Endodermal cell (in vitro differentiated cells): ENCODE measurements around the gene BTBD16. TPM values are rescaled to one million over a fixed set of nuclear protein-coding genes. Genes with fewer than 3 reads are reported as not detected.

Experiments used
- DNase-seq: peaks from one replicate; pipeline ENCODE4 v3.0.0-alpha.2; 2017
- H3K27ac ChIP-seq: 2 replicates; pipeline ENCODE4 v1.5.1; 2013; ENCODE audit warnings: mild to moderate bottlenecking, low read depth, low read length, moderate library complexity
- H3K27me3 ChIP-seq: 2 replicates; pipeline ENCODE4 v1.6.1; 2013; ENCODE audit warnings: mild to moderate bottlenecking, low read length, moderate library complexity; ENCODE audit not compliant: insufficient read depth, control insufficient read depth, poor library complexity, severe bottlenecking
- H3K36me3 ChIP-seq: 2 replicates; pipeline ENCODE4 v1.7.0; 2013; ENCODE audit warnings: mild to moderate bottlenecking, low read length, moderate library complexity; ENCODE audit not compliant: control insufficient read depth, insufficient read depth
- H3K4me1 ChIP-seq: one replicate; pipeline ENCODE4 v1.7.0; 2013; ENCODE audit warnings: low read length; ENCODE audit not compliant: control insufficient read depth, insufficient read depth
- H3K4me3 ChIP-seq: 2 replicates; pipeline ENCODE4 v1.5.1; 2013; ENCODE audit warnings: mild to moderate bottlenecking, low read length, moderate library complexity
- H3K9ac ChIP-seq: 2 replicates; pipeline ENCODE4 v1.6.1; 2013; ENCODE audit warnings: mild to moderate bottlenecking, low read length, moderate library complexity; ENCODE audit not compliant: poor library complexity, severe bottlenecking; ENCODE audit errors: extremely low read depth
- H3K9me3 ChIP-seq: 2 replicates; pipeline ENCODE4 v1.6.1; 2013; ENCODE audit warnings: mild to moderate bottlenecking, low read length, moderate library complexity; ENCODE audit not compliant: control insufficient read depth
- H3K27ac Mint-ChIP-seq: 2 replicates; pipeline ENCODE4 v1.8.0; 2020; ENCODE audit warnings: mixed read lengths
- H3K27me3 Mint-ChIP-seq: 2 replicates; pipeline ENCODE4 v1.8.0; 2021; ENCODE audit warnings: mild to moderate bottlenecking, mixed read lengths; ENCODE audit not compliant: insufficient read depth
- H3K36me3 Mint-ChIP-seq: 2 replicates; pipeline ENCODE4 v1.8.0; 2020; ENCODE audit warnings: low read depth, mixed read lengths
- H3K4me1 Mint-ChIP-seq: 2 replicates; pipeline ENCODE4 v1.8.0; 2020; ENCODE audit warnings: mixed read lengths
- H3K4me3 Mint-ChIP-seq: 2 replicates; pipeline ENCODE4 v1.8.0; 2020; ENCODE audit warnings: mild to moderate bottlenecking, moderate library complexity, mixed read lengths
- H3K9me3 Mint-ChIP-seq: 2 replicates; pipeline ENCODE4 v1.8.0; 2020; ENCODE audit warnings: mild to moderate bottlenecking, mixed read lengths
- CTCF ChIP-seq: fragments of 200-600 bp; sonication (generic); conservative IDR thresholded peaks from 2 replicates; pipeline ENCODE4 v1.5.0; 2021; ENCODE audit warnings: antibody characterized with exemption, mild to moderate bottlenecking
- WGBS, 2 experiments: methylation state at CpG; one replicate each; pipeline versions ENCODE4 v1.1.5 to v1.1.7; 2013; ENCODE audit warnings: missing lambda C conversion rate in 2 of 2, mixed read lengths in 1 of 2; ENCODE audit not compliant: insufficient coverage in 1 of 2, insufficient read length in 1 of 2; 5-methylcytosine and 5-hydroxymethylcytosine counted together
- total RNA-seq, 2 donors: library from RNA; stranded (reverse); fragmentation: NEBNext Ultra II Directional in 1 of 2; extraction: Animal tissue kit (Norgen Biotek cat#: 25700) in 1 of 2; gene quantifications; 2 replicates in 1 of 2; 3 replicates in 1 of 2; pipeline ENCODE4 v1.2.1, GENCODE V29; 2021

Gene BTBD16
- total RNA-seq, 2 donors from 2014 or later: not detected

- Mint-ChIP-seq H3K27ac (no peak overlapping the region), H3K36me3 (no peaks in the 10 kb centered on the region), H3K4me1 (peaks cover 17% of the 10 kb centered on the region), H3K9me3 (peaks cover 12% of the 10 kb centered on the region), H3K4me3 (no peak overlapping the region), H3K27me3 (no peaks in the 10 kb centered on the region)
- 79 to 91% methylated on average over 3 of the region's 3 CpGs for WGBS, 2 experiments
- Histone ChIP-seq H3K4me1 (no peaks in the 10 kb centered on the region), H3K36me3 (no peaks in the 10 kb centered on the region), H3K9ac (no peak overlapping the region), H3K27ac (no peak overlapping the region), H3K27me3 (no peaks in the 10 kb centered on the region), H3K4me3 (no peak overlapping the region), H3K9me3 (no peaks in the 10 kb centered on the region)
- TF ChIP-seq CTCF: no peak
- no peak for DNase-seq
Measured at GRCh38 chr10:122306744-122307143, 35.6 kb downstream of the BTBD16 start.

DNA sequence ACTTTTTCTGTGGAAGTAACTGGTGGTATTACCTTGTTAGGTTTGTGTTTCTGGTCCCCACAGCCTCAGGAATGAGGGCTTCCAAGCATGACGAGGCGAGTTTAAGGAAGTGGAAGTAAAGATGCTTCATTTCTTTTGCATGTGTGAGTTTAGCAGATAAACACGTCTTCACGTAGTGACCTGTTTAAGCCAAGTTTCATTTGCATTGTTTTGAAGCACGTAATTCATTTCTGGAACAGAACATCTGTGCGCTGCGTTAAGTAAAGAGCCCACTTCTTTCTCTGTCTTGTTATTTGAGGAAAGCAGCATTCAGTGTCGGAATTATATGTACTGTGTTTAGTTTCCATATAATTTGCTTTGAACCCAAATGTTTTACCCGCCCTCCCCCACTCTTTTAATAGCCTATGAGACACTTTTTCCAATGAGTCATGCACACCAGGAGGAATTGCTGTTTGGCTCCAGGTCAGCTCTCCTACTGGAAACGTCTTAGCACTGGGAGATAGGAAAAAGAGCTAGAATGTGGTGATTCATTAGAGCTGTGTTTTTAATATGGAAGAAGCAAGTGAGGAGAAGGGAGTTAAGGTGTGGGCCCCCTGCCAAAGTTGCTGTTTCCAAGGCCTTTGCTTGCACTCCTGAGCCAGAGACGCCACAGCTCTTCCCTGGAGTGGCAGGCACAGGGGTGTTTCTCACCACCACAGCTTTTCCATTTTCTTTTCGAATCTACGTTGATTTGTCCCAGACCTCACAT is 36.7 kb downstream of the BTBD16 start:
- no peaks in the 10 kb centered on the region for H3K36me3 ChIP-seq
- 88 to 90% methylated on average over 10 to 13 of the region's 13 CpGs for WGBS, 2 experiments
- peaks cover 17% of the 10 kb centered on the region for H3K4me1 Mint-ChIP-seq
- H3K4me3 ChIP-seq: no peak overlapping the region
- no peaks in the 10 kb centered on the region for H3K27me3 ChIP-seq
- H3K9me3 ChIP-seq: no peaks in the 10 kb centered on the region
- H3K36me3 Mint-ChIP-seq: no peaks in the 10 kb centered on the region
- peak; percentile 45 for DNase-seq
- no peak overlapping the region for H3K4me3 Mint-ChIP-seq
- no peaks in the 10 kb centered on the region for H3K4me1 ChIP-seq
- H3K9me3 Mint-ChIP-seq: peaks cover 12% of the 10 kb centered on the region
- TF ChIP-seq CTCF: no peak
- no peak overlapping the region for H3K9ac ChIP-seq
- no peaks in the 10 kb centered on the region for H3K27me3 Mint-ChIP-seq
- H3K27ac ChIP-seq: no peak overlapping the region
- no peak overlapping the region for H3K27ac Mint-ChIP-seq

DNA sequence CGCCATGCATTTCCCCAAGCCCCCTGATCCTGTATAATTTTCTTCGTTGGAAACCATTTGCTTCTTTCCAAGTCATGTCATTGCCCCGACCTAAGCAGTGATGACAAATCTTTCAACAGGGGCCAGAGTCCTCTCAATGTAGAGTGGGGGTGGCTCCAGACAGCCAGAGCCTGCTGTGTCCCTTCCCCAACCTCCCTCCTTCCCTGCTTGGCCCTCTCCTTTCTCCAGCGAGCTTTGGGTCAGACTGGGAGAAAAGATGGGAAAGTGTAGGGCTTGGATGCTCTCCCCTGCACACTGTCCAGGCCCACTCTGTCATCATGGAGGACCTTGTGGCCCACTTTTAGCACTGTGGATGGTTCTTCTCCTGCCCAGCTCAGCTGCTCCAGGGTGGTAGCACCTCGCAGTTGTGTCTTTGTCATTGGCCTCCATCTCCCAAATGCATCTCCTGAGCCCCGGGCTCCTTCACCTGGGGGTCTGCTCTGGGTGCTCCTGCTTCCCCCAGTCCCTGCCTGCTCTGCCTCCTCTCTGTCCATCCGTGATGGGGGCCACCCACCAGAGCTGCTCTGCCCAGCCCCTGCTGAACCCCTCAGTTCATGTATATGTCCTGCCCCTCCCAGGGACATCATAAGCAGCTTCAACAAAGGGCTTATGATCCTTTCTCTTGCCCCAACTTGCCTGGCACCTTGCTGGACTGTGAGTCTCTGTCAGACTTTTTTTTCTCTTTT is 37.5 kb downstream of the BTBD16 start:
- no peaks in the 10 kb centered on the region for H3K36me3 Mint-ChIP-seq
- Histone ChIP-seq H3K9me3 (no peaks in the 10 kb centered on the region), H3K9ac (no peak overlapping the region), H3K27me3 (no peaks in the 10 kb centered on the region), H3K27ac (no peak overlapping the region), H3K4me3 (no peak overlapping the region), H3K36me3 (no peaks in the 10 kb centered on the region), H3K4me1 (no peaks in the 10 kb centered on the region)
- peak; percentile 43 for DNase-seq
- no peaks in the 10 kb centered on the region for H3K27me3 Mint-ChIP-seq
- no peak overlapping the region for H3K27ac Mint-ChIP-seq
- TF ChIP-seq CTCF: no peak
- peaks cover 17% of the 10 kb centered on the region for H3K4me1 Mint-ChIP-seq
- H3K9me3 Mint-ChIP-seq: peaks cover 12% of the 10 kb centered on the region
- no peak overlapping the region for H3K4me3 Mint-ChIP-seq
- WGBS, 2 experiments: 90 to 95% methylated on average over 5 to 7 of the region's 7 CpGs
